SK-N-SH (cell line): ENCODE measurements around the gene COPS7A. TPM values are rescaled to one million over a fixed set of nuclear protein-coding genes. Genes with fewer than 3 reads are reported as not detected.

Source experiments
- CTCF ChIA-PET: fragments of 300-600, 350-600 bp; formaldehyde crosslinking; extraction: SDS; loops from one replicate; lab custom pipeline; 2021; lab: Yijun Ruan, JAX
- POLR2A ChIA-PET: fragments of 350-600 bp; sonication (Branson Sonifier 250); formaldehyde crosslinking; extraction: SDS; loops from one replicate; lab custom pipeline; 2020; ENCODE audit warnings: antibody characterized with exemption, inconsistent platforms; lab: Yijun Ruan, JAX
- DNase-seq: peaks from one replicate; pipeline ENCODE4 v3.0.0; 2012
- H2AFZ ChIP-seq: fragments of 200-600 bp; sonication (generic); 2 replicates; pipeline ENCODE4 v1.8.1; 2016; ENCODE audit warnings: antibody characterized with exemption, mild to moderate bottlenecking, low read depth
- H3F3A ChIP-seq: fragments of 200-600 bp; sonication (generic); replicated peaks from 2 replicates; pipeline ENCODE3; 2016; ENCODE audit warnings: antibody characterized with exemption, mild to moderate bottlenecking; ENCODE audit not compliant: insufficient read depth
- H3K27ac ChIP-seq, 2 experiments: fragments of 200-500 bp in 1 of 2; fragments of 200-600 bp in 1 of 2; sonication (Bioruptor generic) in 1 of 2; sonication (generic), shearing (Covaris generic) in 1 of 2; 2 replicates each; pipeline versions ENCODE4 v1.5.1 to v1.6.1; 2014 to 2016; ENCODE audit warnings: low read depth in 2 of 2, inconsistent platforms in 1 of 2, low read length in 1 of 2, mild to moderate bottlenecking in 1 of 2, mixed read lengths in 1 of 2
- H3K27me3 ChIP-seq: fragments of 200-600 bp; sonication (generic), shearing (Covaris generic); 2 replicates; pipeline ENCODE4 v1.6.1; 2016; ENCODE audit warnings: mixed run types; ENCODE audit not compliant: insufficient read depth
- H3K36me3 ChIP-seq, 2 experiments: fragments of 200-500 bp in 1 of 2; fragments of 200-600 bp in 1 of 2; sonication (Bioruptor generic) in 1 of 2; sonication (generic) in 1 of 2; replicated peaks in 1 of 2; 2 replicates each; pipeline versions ENCODE3 to v1.5.1; 2014 to 2016; ENCODE audit warnings: low read length in 1 of 2, mild to moderate bottlenecking in 1 of 2; ENCODE audit not compliant: insufficient read depth in 2 of 2, control insufficient read depth in 1 of 2
- H3K4me1 ChIP-seq, 2 experiments: fragments of 200-500 bp in 1 of 2; fragments of 200-600 bp in 1 of 2; sonication (Bioruptor generic) in 1 of 2; sonication (generic), shearing (Covaris generic) in 1 of 2; 2 replicates each; pipeline versions ENCODE4 v1.5.1 to v1.6.1; 2014 to 2016; ENCODE audit warnings: low read depth in 1 of 2, low read length in 1 of 2, mixed run types in 1 of 2; ENCODE audit not compliant: insufficient read depth in 2 of 2, control insufficient read depth in 1 of 2
- H3K4me2 ChIP-seq: fragments of 200-600 bp; sonication (generic), shearing (Covaris generic); 2 replicates; pipeline ENCODE4 v1.6.1; 2017; ENCODE audit warnings: mixed run types
- H3K4me3 ChIP-seq, 2 experiments: fragments of 200-500 bp in 1 of 2; fragments of 200-600 bp in 1 of 2; sonication (Bioruptor generic) in 1 of 2; sonication (generic), shearing (Covaris generic) in 1 of 2; 2 replicates each; pipeline versions ENCODE4 v1.5.1 to v1.8.1; 2014 to 2016; ENCODE audit warnings: low read depth in 2 of 2, inconsistent platforms in 1 of 2, low read length in 1 of 2, mild to moderate bottlenecking in 1 of 2, mixed read lengths in 1 of 2, moderate library complexity in 1 of 2
- H3K79me2 ChIP-seq: fragments of 200-600 bp; sonication (generic); 2 replicates; pipeline ENCODE4 v1.8.1; 2017; ENCODE audit warnings: mild to moderate bottlenecking; ENCODE audit not compliant: insufficient read depth
- H3K9ac ChIP-seq: fragments of 200-600 bp; sonication (generic); 2 replicates; pipeline ENCODE4 v1.6.1; 2017; ENCODE audit warnings: mixed run types
- H3K9me2 ChIP-seq: fragments of 200-600 bp; sonication (generic); 2 replicates; pipeline ENCODE4 v1.6.1; 2017; ENCODE audit warnings: mixed run types
- H3K9me3 ChIP-seq: fragments of 200-600 bp; sonication (generic); 2 replicates; pipeline ENCODE4 v1.6.1; 2017; ENCODE audit warnings: mixed run types, mild to moderate bottlenecking, moderate library complexity
- H4K20me1 ChIP-seq: fragments of 200-600 bp; sonication (generic); 2 replicates; pipeline ENCODE4 v1.6.1; 2017; ENCODE audit warnings: mild to moderate bottlenecking, mixed run types; ENCODE audit not compliant: insufficient read depth
- CHD2 ChIP-seq: fragments of 150-350 bp; IDR thresholded peaks from 2 replicates; pipeline ENCODE4 v1.6.1; 2018; ENCODE audit warnings: low read length; ENCODE audit not compliant: partially characterized antibody
- EZH2phosphoT487 ChIP-seq: fragments of 200-600 bp; sonication (generic); IDR thresholded peaks from 2 replicates; pipeline ENCODE4 v1.6.1; 2017; ENCODE audit warnings: low read depth, mixed run types, mild to moderate bottlenecking, antibody characterized with exemption, moderate library complexity, borderline replicate concordance
- FOSL2 ChIP-seq: IDR thresholded peaks from 2 replicates; pipeline ENCODE4 v1.4.0; 2012; ENCODE audit warnings: low read depth, mild to moderate bottlenecking, moderate library complexity, borderline replicate concordance
- FOXM1 ChIP-seq: IDR thresholded peaks from 2 replicates; pipeline ENCODE4 v1.4.0; 2012; ENCODE audit warnings: low read depth, mild to moderate bottlenecking
- GATA2 ChIP-seq: sonication (generic); formaldehyde crosslinking; IDR thresholded peaks from 2 replicates; pipeline ENCODE4 v1.5.0; 2020; ENCODE audit warnings: mild to moderate bottlenecking, missing genetic modification reagents
- IRF3 ChIP-seq: fragments of 150-350 bp; IDR thresholded peaks from 2 replicates; pipeline ENCODE4 v1.6.1; 2016; ENCODE audit warnings: mild to moderate bottlenecking, low read depth, low read length
- JUND ChIP-seq: IDR thresholded peaks from 2 replicates; pipeline ENCODE4 v1.4.0; 2012
- MAX ChIP-seq: IDR thresholded peaks from 2 replicates; pipeline ENCODE4 v1.4.0; 2012; ENCODE audit warnings: low read depth
- NFIC ChIP-seq: IDR thresholded peaks from 2 replicates; pipeline ENCODE4 v1.4.0; 2012; ENCODE audit warnings: borderline replicate concordance
- NRF1 ChIP-seq: IDR thresholded peaks from 2 replicates; pipeline ENCODE4 v1.6.1; 2012; ENCODE audit warnings: low read depth, mild to moderate bottlenecking, low read length
- PBX3 ChIP-seq: IDR thresholded peaks from 2 replicates; pipeline ENCODE4; 2012
- POLR2AphosphoS5 ChIP-seq: IDR thresholded peaks from 2 replicates; pipeline ENCODE4 v1.6.1; 2012; ENCODE audit warnings: low read depth, low read length
- RFX5 ChIP-seq: IDR thresholded peaks from 2 replicates; pipeline ENCODE4 v1.6.1; 2012; ENCODE audit warnings: mild to moderate bottlenecking, improper control_type of control experiment, low read length
- SMC3 ChIP-seq: IDR thresholded peaks from 2 replicates; pipeline ENCODE4 v1.6.1; 2012; ENCODE audit warnings: low read depth, low read length, improper control_type of control experiment
- TCF12 ChIP-seq: IDR thresholded peaks from 2 replicates; pipeline ENCODE4 v1.4.0; 2012
- TEAD4 ChIP-seq: IDR thresholded peaks from 2 replicates; pipeline ENCODE4 v1.4.0; 2012; ENCODE audit warnings: mild to moderate bottlenecking, borderline replicate concordance; ENCODE audit not compliant: insufficient read depth
- USF1 ChIP-seq: IDR thresholded peaks from 2 replicates; pipeline ENCODE4 v1.4.0; 2012; ENCODE audit warnings: low read depth, borderline replicate concordance
- USF2 ChIP-seq: fragments of 150-350 bp; IDR thresholded peaks from 2 replicates; pipeline ENCODE4 v1.6.1; 2017; ENCODE audit warnings: antibody characterized with exemption, low read length, low read depth, borderline replicate concordance
- YY1 ChIP-seq: IDR thresholded peaks from 2 replicates; pipeline ENCODE4 v1.4.0; 2012; ENCODE audit warnings: low read depth, mild to moderate bottlenecking
- ZBTB33 ChIP-seq: IDR thresholded peaks from 2 replicates; pipeline ENCODE4 v1.4.0; 2012; ENCODE audit warnings: low read depth, borderline replicate concordance
- WGBS: methylation state at CpG from one replicate; pipeline ENCODE4 v1.1.6; 2017; ENCODE audit warnings: low lambda C conversion rate; 5-methylcytosine and 5-hydroxymethylcytosine counted together
- polyA plus RNA-seq, 3 experiments: library from polyadenylated mRNA; depleted of rRNA; stranded (reverse); fragments of >200 nt; gene quantifications; 2 replicates each; pipeline ENCODE4 v1.2.3, GENCODE V29; 2012

COPS7A gene
- polyA plus RNA-seq, 1 of the 3 experiments (the other 2 are of a cell fraction) = 191 TPM

- TF ChIP-seq ZBTB33 (no peak), NRF1 (no peak), EZH2phosphoT487 (no peak), SMC3 (no peak), NFIC (no peak), TEAD4 (no peak), GATA2 (no peak), FOSL2 (no peak), USF2 (no peak)
Measured at GRCh38 chr12:6716874-6717437, 6.9 kb upstream of the COPS7A start (continued).

- Histone ChIP-seq H3K4me2 (no peak overlapping the region), H4K20me1 (no peaks in the 10 kb centered on the region), H3K9me2 (no peaks in the 10 kb centered on the region), H3K4me1 (peaks cover 0 to 9% of the 10 kb centered on the region in 2 experiments; a peak in 1 of 4 replicates), H3K36me3 (peaks cover 5 to 6% of the 10 kb centered on the region in 2 experiments), H2AFZ (peak overlapping the region; percentile 97; the same call in 1 of the 2 replicates), H3K27ac (no peak overlapping the region; a peak in 1 of 4 replicates), H3K79me2 (peaks cover 17% of the 10 kb centered on the region; the same call in 1 of the 2 replicates), H3K4me3 (no peak overlapping the region), H3K27me3 (no peaks in the 10 kb centered on the region), H3F3A (peaks cover 14% of the 10 kb centered on the region), H3K9me3 (no peaks in the 10 kb centered on the region), H3K9ac (no peak overlapping the region)
- no peak for TF ChIP-seq IRF3
- TF ChIP-seq FOXM1 = no peak
- no peak for TF ChIP-seq ZBTB33
- TF ChIP-seq YY1 = no peak
- TF ChIP-seq PBX3 = no peak
- TF ChIP-seq FOSL2 = no peak
- TF ChIP-seq CHD2 = no peak
- no peak for TF ChIP-seq RFX5
- TF ChIP-seq NRF1 = no peak
- TF ChIP-seq USF2 = no peak
- TF ChIP-seq MAX = no peak
- TF ChIP-seq JUND = no peak
- TF ChIP-seq TCF12 = no peak
- TF ChIP-seq USF1 = no peak
- TF ChIP-seq POLR2AphosphoS5 = no peak
- CTCF ChIA-PET = interaction anchor here (0.6 to 3.3 kb wide), 8 partner anchors 12 to 221 kb away, joined by 3 to 20 read pairs (median 4); partner anchors contain the start of genes C12orf57, MLF2, PTMS and RNU7-1
- no peak for DNase-seq
- POLR2A ChIA-PET = interaction anchor here (1.5 to 2.6 kb wide), 4 partner anchors 24 to 109 kb away, joined by 8 to 50 read pairs (median 23); partner anchors contain the start of genes MLF2 and ZNF384
- 72% methylated on average over 3 of the region's 3 CpGs for WGBS
Measured at GRCh38 chr12:6722863-6723262, 983 bp upstream of the COPS7A start.
